Lung (tissue), 12 donors: ENCODE data around the gene C5orf58. TPM values are rescaled to one million over a fixed set of nuclear protein-coding genes. Genes with fewer than 3 reads are reported as not detected.
A peak's percentile ranks its signal among the peaks of the same experiment; 100 is the strongest.

Experiments
- ATAC-seq: fragments of 200-7000 bp; cut with Tn5 transposase; one replicate; pipeline ENCODE4 v1.9.1; 2020; ENCODE audit warnings: moderate number of reproducible peaks; ENCODE audit not compliant: insufficient read depth, low FRiP score
- DNase-seq, 3 donors: peaks; one replicate each; pipeline ENCODE4 v3.0.0-alpha.2; 2013 to 2017
- H3K27ac ChIP-seq, 2 donors: one replicate each; pipeline ENCODE4 v1.5.1; 2013; ENCODE audit warnings: mild to moderate bottlenecking in 2 of 2, moderate library complexity in 2 of 2, control low read depth in 1 of 2, inconsistent platforms in 1 of 2, low read depth in 1 of 2, low read length in 1 of 2
- H3K27me3 ChIP-seq, 3 donors: one replicate each; pipeline ENCODE4 v1.5.1; 2013; ENCODE audit warnings: low read length in 2 of 3; ENCODE audit not compliant: control insufficient read depth in 3 of 3, insufficient read depth in 3 of 3
- H3K36me3 ChIP-seq, 4 donors: one replicate each; pipeline ENCODE4 v1.5.1; 2013; ENCODE audit warnings: low read length in 4 of 4, mild to moderate bottlenecking in 1 of 4, moderate library complexity in 1 of 4; ENCODE audit not compliant: control insufficient read depth in 4 of 4, insufficient read depth in 4 of 4
- H3K4me1 ChIP-seq, 5 donors: one replicate each; pipeline ENCODE4 v1.5.1; 2013; ENCODE audit warnings: low read length in 5 of 5, mild to moderate bottlenecking in 2 of 5, moderate library complexity in 1 of 5; ENCODE audit not compliant: control insufficient read depth in 5 of 5, insufficient read depth in 5 of 5
- H3K4me3 ChIP-seq: one replicate; pipeline ENCODE4 v1.5.1; 2013; ENCODE audit warnings: mild to moderate bottlenecking, control low read depth, moderate library complexity
- H3K9ac ChIP-seq, 2 donors: one replicate each; pipeline ENCODE4 v1.5.1; 2013; ENCODE audit warnings: low read length in 2 of 2, control low read depth in 1 of 2; ENCODE audit not compliant: insufficient read depth in 1 of 2
- H3K9me3 ChIP-seq, 4 donors: one replicate each; pipeline ENCODE4 v1.5.1; 2013; ENCODE audit warnings: low read length in 3 of 4, mild to moderate bottlenecking in 1 of 4, moderate library complexity in 1 of 4; ENCODE audit not compliant: control insufficient read depth in 4 of 4, insufficient read depth in 3 of 4
- CTCF ChIP-seq: IDR thresholded peaks from 2 replicates; pipeline ENCODE4 v1.5.1; 2012; ENCODE audit warnings: mild to moderate bottlenecking; ENCODE audit errors: control extremely low read depth, extremely low read depth
- WGBS, 2 donors: extraction: QIAGEN DNeasy Blood & Tissue Kit; methylation state at CpG; one replicate each; pipeline ENCODE4 v1.1.7; 2013; 5-methylcytosine and 5-hydroxymethylcytosine counted together
- polyA plus RNA-seq, 2 donors: library from polyadenylated mRNA; stranded (reverse); fragments of 200-250 nt; gene quantifications; one replicate each; pipeline ENCODE4 v1.2.1, GENCODE V29; 2013
- total RNA-seq, 2 donors: library from RNA; depleted of rRNA in 1 of 2; stranded (reverse); fragments of >200 nt in 1 of 2; gene quantifications; one replicate each; pipeline ENCODE4 v1.2.1, GENCODE V29; 2014 to 2021
- donor health status: control.
- donor health status: control.
- donor health status: Bipolar disorder and iron deficiency.
- donor health status: healthy.
- donor health status: DM: yes; HTN: yes; CAD: no.

The C5orf58 gene
- total and polyA plus RNA-seq, 4 donors: 0.05 TPM; not detected in 3

DNA sequence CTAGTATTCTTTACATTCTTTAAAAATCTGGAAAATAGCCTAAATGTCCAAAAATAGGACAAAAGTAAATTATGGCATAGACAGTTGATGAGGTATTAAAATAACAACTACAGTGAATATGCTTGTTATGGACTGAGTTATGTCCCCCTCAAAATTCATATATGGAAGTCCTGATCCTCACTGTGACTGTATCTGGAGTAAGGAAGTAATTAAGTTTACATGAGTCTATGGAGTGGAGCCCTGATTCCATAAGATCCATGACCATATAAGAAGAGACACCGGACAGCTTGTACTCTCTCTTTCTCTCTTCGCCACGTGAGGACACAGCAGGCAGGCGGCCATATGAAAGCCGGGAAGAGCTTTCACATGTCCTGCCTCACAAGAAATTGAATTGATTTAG, 28.6 kb upstream of the C5orf58 start:
- Histone ChIP-seq H3K27me3 (no peaks in the 10 kb centered on the region), H3K4me3 (no peak overlapping the region), H3K36me3 (no peaks in the 10 kb centered on the region), H3K9me3 (no peaks in the 10 kb centered on the region), H3K27ac (no peak overlapping the region), H3K9ac (no peak overlapping the region), H3K4me1 (peaks cover 0 to 61% (median 0%) of the 10 kb centered on the region in 5 donors)
- no peak for ATAC-seq
- DNase-seq: peak in 2 of 3 donors; percentile 36 to 39
- no peak for TF ChIP-seq CTCF
- 87 to 88% methylated on average over 5 of the region's 5 CpGs for WGBS, 2 donors

DNA sequence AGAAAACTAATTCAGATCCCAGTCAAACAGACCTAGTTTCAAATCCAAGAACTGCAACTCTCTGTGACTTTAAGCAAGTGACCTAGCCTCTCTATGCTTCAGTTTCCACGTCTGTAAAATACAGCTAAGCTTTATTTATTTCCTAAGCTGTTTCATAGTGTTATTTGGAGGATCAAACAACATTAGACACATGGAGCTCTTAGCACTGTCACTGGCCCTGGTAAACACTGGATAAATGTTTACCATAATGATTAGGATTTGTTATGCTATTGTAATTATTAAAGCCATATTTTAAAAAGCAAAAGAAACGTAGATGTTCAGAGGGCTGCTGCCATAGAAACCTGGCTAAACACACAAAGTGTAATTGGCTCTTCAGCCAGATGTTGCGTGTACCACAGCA, 26.6 kb upstream of the C5orf58 start:
- no peak overlapping the region for H3K27ac ChIP-seq
- no peak overlapping the region for H3K4me3 ChIP-seq
- peak; percentile 35 to 79 (median 66) for DNase-seq
- no peaks in the 10 kb centered on the region for H3K36me3 ChIP-seq
- no peak for TF ChIP-seq CTCF
- ATAC-seq: no peak
- H3K27me3 ChIP-seq: no peaks in the 10 kb centered on the region
- WGBS, 2 donors: 53 to 72% methylated on average over 3 of the region's 3 CpGs
- H3K9me3 ChIP-seq: no peaks in the 10 kb centered on the region
- peaks cover 0 to 53% (median 0%) of the 10 kb centered on the region in 5 donors for H3K4me1 ChIP-seq
- H3K9ac ChIP-seq: no peak overlapping the region

DNA sequence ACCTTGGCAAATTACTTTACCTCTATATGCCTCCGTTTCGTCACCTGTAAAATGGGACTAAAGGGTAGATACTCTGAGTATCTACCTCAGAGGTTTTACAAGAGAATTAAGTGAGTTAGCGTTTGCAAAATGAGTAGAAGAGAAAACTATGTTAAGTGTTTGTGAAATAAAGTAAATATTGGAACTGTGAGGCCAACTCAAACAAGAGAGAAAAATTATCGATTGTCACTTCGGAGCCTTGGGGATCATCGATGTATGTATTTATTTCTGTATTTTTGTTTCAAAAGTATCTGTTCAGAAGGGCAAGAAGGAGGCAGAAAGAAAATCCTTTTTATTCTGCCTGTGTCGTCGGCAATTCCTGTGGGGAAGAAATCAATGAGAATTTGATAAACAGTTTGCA, 25.8 kb upstream of the C5orf58 start:
- DNase-seq: no peak
- peaks cover 0 to 47% (median 0%) of the 10 kb centered on the region in 5 donors for H3K4me1 ChIP-seq
- no peak for ATAC-seq
- no peak for TF ChIP-seq CTCF
- H3K9ac ChIP-seq: no peak overlapping the region
- no peak overlapping the region for H3K4me3 ChIP-seq
- peaks cover 0 to 2% (median 0%) of the 10 kb centered on the region in 3 donors for H3K27me3 ChIP-seq
- 73 to 88% methylated on average over 8 of the region's 8 CpGs for WGBS, 2 donors
- H3K36me3 ChIP-seq: no peaks in the 10 kb centered on the region
- no peak overlapping the region for H3K27ac ChIP-seq
- no peaks in the 10 kb centered on the region for H3K9me3 ChIP-seq

DNA sequence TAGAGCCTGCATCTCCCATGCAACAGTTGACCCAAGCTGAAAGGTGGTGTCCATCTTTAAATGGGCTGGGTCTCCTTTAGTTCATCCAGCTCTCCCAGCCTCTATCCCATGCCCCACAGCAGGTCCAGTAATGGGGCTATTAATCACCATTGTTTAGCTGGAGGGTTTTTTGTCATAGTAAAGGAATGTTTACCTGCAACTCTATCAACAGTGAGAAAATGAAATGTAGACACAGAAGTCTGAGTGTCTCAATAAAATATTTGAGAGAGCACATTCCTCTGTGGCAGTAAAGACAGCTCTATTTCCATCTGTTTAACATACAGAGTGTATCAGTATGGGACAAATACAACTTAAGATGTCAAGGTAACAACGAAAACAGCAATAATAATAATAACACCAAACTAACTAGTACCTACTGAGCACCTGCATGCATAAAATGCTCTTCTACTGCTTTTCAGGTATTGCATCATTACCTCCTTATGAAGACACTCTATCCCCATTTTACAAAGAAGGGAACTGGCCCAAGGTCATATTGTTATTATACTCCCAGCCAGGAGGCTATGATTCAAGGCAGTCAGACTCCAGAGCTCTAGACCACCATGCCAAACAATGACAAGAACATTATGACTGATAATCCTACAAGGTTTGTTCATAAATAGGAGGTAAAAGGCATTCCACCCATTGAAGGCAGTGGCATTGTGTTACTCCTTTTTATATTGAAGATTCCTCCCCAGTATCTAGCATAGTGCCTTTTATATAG, 21.0 kb upstream of the C5orf58 start:
- no peak overlapping the region for H3K27ac ChIP-seq

More for the DNA sequence above, 21.0 kb upstream of the C5orf58 start:
- Histone ChIP-seq H3K4me1 (peaks cover 0 to 4% (median 0%) of the 10 kb centered on the region in 5 donors), H3K36me3 (no peaks in the 10 kb centered on the region), H3K9ac (no peak overlapping the region), H3K27me3 (peaks cover 0 to 2% (median 0%) of the 10 kb centered on the region in 3 donors), H3K9me3 (peaks cover 0 to 1% (median 0%) of the 10 kb centered on the region in 4 donors), H3K4me3 (no peak overlapping the region)
- no peak for TF ChIP-seq CTCF
- DNase-seq (no peak), ATAC-seq (no peak)
- 68 to 84% methylated on average over 1 of the region's 1 CpG for WGBS, 2 donors
